ENCODE measurements around the gene PCDH20. TPM values are rescaled to one million over a fixed set of nuclear protein-coding genes. Genes with fewer than 3 reads are reported as not detected.

The PCDH20 gene
- polyA plus RNA-seq, 1 donor from 2014 or later: 8.0 TPM

GRCh38 chr13:61432029-61432428 is 16.4 kb upstream of the PCDH20 start:
- no peak overlapping the region for H3K27ac ChIP-seq (ENCODE audit: low read length)
- no peak overlapping the region for H2AFZ ChIP-seq (ENCODE audit: low read depth, low read length)
- no peaks in the 10 kb centered on the region for H3K36me3 ChIP-seq (ENCODE audit: insufficient read depth, low read length)
- no peak for TF ChIP-seq SMC3 (conservative IDR thresholded peaks at IDR 0.05; ENCODE audit: poor library complexity)
- TF ChIP-seq, protein P1, sequence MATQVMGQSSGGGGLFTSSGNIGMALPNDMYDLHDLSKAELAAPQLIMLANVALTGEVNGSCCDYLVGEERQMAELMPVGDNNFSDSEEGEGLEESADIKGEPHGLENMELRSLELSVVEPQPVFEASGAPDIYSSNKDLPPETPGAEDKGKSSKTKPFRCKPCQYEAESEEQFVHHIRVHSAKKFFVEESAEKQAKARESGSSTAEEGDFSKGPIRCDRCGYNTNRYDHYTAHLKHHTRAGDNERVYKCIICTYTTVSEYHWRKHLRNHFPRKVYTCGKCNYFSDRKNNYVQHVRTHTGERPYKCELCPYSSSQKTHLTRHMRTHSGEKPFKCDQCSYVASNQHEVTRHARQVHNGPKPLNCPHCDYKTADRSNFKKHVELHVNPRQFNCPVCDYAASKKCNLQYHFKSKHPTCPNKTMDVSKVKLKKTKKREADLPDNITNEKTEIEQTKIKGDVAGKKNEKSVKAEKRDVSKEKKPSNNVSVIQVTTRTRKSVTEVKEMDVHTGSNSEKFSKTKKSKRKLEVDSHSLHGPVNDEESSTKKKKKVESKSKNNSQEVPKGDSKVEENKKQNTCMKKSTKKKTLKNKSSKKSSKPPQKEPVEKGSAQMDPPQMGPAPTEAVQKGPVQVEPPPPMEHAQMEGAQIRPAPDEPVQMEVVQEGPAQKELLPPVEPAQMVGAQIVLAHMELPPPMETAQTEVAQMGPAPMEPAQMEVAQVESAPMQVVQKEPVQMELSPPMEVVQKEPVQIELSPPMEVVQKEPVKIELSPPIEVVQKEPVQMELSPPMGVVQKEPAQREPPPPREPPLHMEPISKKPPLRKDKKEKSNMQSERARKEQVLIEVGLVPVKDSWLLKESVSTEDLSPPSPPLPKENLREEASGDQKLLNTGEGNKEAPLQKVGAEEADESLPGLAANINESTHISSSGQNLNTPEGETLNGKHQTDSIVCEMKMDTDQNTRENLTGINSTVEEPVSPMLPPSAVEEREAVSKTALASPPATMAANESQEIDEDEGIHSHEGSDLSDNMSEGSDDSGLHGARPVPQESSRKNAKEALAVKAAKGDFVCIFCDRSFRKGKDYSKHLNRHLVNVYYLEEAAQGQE (IDR thresholded peaks at IDR 0.05; ENCODE audit: borderline replicate concordance): no peak
- TF ChIP-seq EP300 (conservative IDR thresholded peaks at IDR 0.05; ENCODE audit: poor library complexity, severe bottlenecking): no peak
- TF ChIP-seq POLR2AphosphoS5 (IDR thresholded peaks at IDR 0.05): no peak
- no peaks in the 10 kb centered on the region for H3K9me3 ChIP-seq (ENCODE audit: low read length)
- H3K4me3 ChIP-seq (ENCODE audit: low read length): no peak overlapping the region
- no peaks in the 10 kb centered on the region for H3K9me2 ChIP-seq (ENCODE audit: insufficient read depth, low read length)
- H4K20me1 ChIP-seq (ENCODE audit: insufficient read depth): no peaks in the 10 kb centered on the region
- no peaks in the 10 kb centered on the region for H3F3A ChIP-seq (ENCODE audit: insufficient read depth, low read length, poor library complexity, severe bottlenecking)
- no peaks in the 10 kb centered on the region for H3K79me2 ChIP-seq (replicated peaks; ENCODE audit: insufficient read depth, low read length)
- no peak overlapping the region for H3K9ac ChIP-seq (ENCODE audit: low read length)
- no peak overlapping the region for H3K4me2 ChIP-seq (ENCODE audit: low read length)
- H3K27me3 ChIP-seq (ENCODE audit: insufficient read depth, low read depth, low read length): no peaks in the 10 kb centered on the region

DNA sequence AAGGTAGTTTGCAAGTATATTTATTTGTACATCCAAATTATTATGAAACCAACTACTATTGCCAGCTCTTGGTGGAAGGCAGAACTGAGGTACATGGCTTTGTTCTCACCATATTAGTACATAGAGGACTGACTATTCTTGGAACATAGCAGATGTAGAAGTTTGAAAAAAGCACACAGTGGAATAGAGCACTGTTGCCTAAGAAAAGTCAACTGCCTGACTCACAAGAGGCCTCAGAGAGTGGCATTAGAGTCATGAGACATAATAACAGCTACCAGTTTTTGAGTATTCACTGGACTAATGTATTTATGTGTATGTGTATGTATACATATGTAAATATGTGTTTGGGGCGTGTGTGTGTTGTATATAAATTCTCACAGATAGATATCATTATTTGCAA is 8.3 kb upstream of the PCDH20 start:
- Histone ChIP-seq H4K20me1 (ENCODE audit: insufficient read depth) (no peaks in the 10 kb centered on the region), H3F3A (ENCODE audit: insufficient read depth, low read length, poor library complexity, severe bottlenecking) (no peaks in the 10 kb centered on the region), H3K27ac (ENCODE audit: low read length) (no peak overlapping the region), H3K79me2 (replicated peaks; ENCODE audit: insufficient read depth, low read length) (no peaks in the 10 kb centered on the region), H3K36me3 (ENCODE audit: insufficient read depth, low read length) (no peaks in the 10 kb centered on the region), H3K9me3 (ENCODE audit: low read length) (no peaks in the 10 kb centered on the region), H3K4me2 (ENCODE audit: low read length) (no peak overlapping the region), H2AFZ (ENCODE audit: low read depth, low read length) (no peak overlapping the region), H3K9ac (ENCODE audit: low read length) (no peak overlapping the region), H3K4me3 (ENCODE audit: low read length) (no peak overlapping the region), H3K9me2 (ENCODE audit: insufficient read depth, low read length) (no peaks in the 10 kb centered on the region), H3K27me3 (ENCODE audit: insufficient read depth, low read depth, low read length) (no peaks in the 10 kb centered on the region)
- TF ChIP-seq EZH2 (IDR thresholded peaks at IDR 0.05; ENCODE audit: borderline replicate concordance, insufficient read depth, low read length, poor library complexity, severe bottlenecking) (no peak), MXI1 (conservative IDR thresholded peaks at IDR 0.05; ENCODE audit: poor library complexity, severe bottlenecking) (no peak), RAD21 (conservative IDR thresholded peaks at IDR 0.05) (no peak), TAF1 (IDR thresholded peaks at IDR 0.05; ENCODE audit: low read depth) (no peak)
- TF ChIP-seq, protein P1 (IDR thresholded peaks at IDR 0.05; ENCODE audit: borderline replicate concordance): no peak
